Cardiac muscle cell (in vitro differentiated cells and primary cell): ENCODE results near the gene ZNF280C. TPM values are rescaled to one million over a fixed set of nuclear protein-coding genes. Genes with fewer than 3 reads are reported as not detected.

Source experiments
- DNase-seq, 2 donors: peaks; one replicate each; pipeline versions ENCODE4 v3.0.0 to v3.0.0-alpha.2; 2010 to 2017; ENCODE audit warnings: low read depth in 1 of 2, low spot score in 1 of 2
- H3K27ac ChIP-seq: fragments of 200-600 bp; sonication (generic); 2 replicates; pipeline ENCODE4 v1.5.1; 2016
- H3K27me3 ChIP-seq: fragments of 200-600 bp; sonication (generic); 2 replicates; pipeline ENCODE4 v1.6.0; 2016; ENCODE audit warnings: control low read depth
- H3K36me3 ChIP-seq: fragments of 200-600 bp; sonication (generic); 2 replicates; pipeline ENCODE4 v1.5.1; 2016; ENCODE audit warnings: control low read depth
- H3K4me1 ChIP-seq: fragments of 200-600 bp; sonication (generic); 2 replicates; pipeline ENCODE4 v1.8.1; 2017; ENCODE audit warnings: low read depth, mild to moderate bottlenecking, mixed run types
- H3K4me3 ChIP-seq: fragments of 200-600 bp; sonication (generic); 2 replicates; pipeline ENCODE4 v1.5.1; 2016; ENCODE audit warnings: mild to moderate bottlenecking
- H3K9me3 ChIP-seq: fragments of 200-600 bp; sonication (generic); 2 replicates; pipeline ENCODE4 v1.5.1; 2017; ENCODE audit warnings: low read depth, mild to moderate bottlenecking, control low read depth
- CTCF ChIP-seq: IDR thresholded peaks from 2 replicates; pipeline ENCODE4 v1.5.1; 2012; ENCODE audit warnings: low read depth, mild to moderate bottlenecking, low read length
- polyA plus RNA-seq: library from polyadenylated mRNA; unstranded; fragments of >200 nt; fragmentation: Nextera tagmentation; extraction: Ambion mirVana; gene quantifications from 2 replicates; pipeline ENCODE4 v1.2.1, GENCODE V29; 2016
- total RNA-seq: library from RNA; depleted of rRNA; stranded (reverse); fragments of >200 nt; gene quantifications from 2 replicates; pipeline ENCODE4 v1.2.3, GENCODE V29; 2016

Gene ZNF280C
- total and polyA plus RNA-seq, 2 experiments from 2014 or later: 3.1 to 6.8 TPM

- no peak overlapping the region for H3K27ac ChIP-seq
- no peak overlapping the region for H3K4me3 ChIP-seq
- H3K4me1 ChIP-seq: no peaks in the 10 kb centered on the region
- peaks cover 6% of the 10 kb centered on the region for H3K36me3 ChIP-seq
- no peaks in the 10 kb centered on the region for H3K27me3 ChIP-seq
- no peak for DNase-seq
- H3K9me3 ChIP-seq: no peaks in the 10 kb centered on the region
- TF ChIP-seq CTCF: no peak
These were observed 110.4 kb downstream of the ZNF280C start for GRCh38 chrX:130158311-130158710.

GRCh38 chrX:130155564-130155963 is 113.1 kb downstream of the ZNF280C start:
- peaks cover 6% of the 10 kb centered on the region for H3K36me3 ChIP-seq
- no peak overlapping the region for H3K27ac ChIP-seq
- H3K4me3 ChIP-seq: no peak overlapping the region
- DNase-seq: peak in 1 of 2 donors; percentile 30
- H3K9me3 ChIP-seq: no peaks in the 10 kb centered on the region
- H3K27me3 ChIP-seq: no peaks in the 10 kb centered on the region
- TF ChIP-seq CTCF: no peak
- H3K4me1 ChIP-seq: no peaks in the 10 kb centered on the region

Other genes with a start within 250 kb of the ZNF280C start
- 1.8 and 1.9 TPM in 2 replicates for gene ELF4, start 158.4 kb downstream of the ZNF280C start, total RNA-seq
- gene ELF4, start 158.4 kb downstream of the ZNF280C start, polyA plus RNA-seq: 0.88 and 1.3 TPM in 2 replicates
- 53.6 and 69.0 TPM in 2 replicates for gene AIFM1, start 103.1 kb downstream of the ZNF280C start, total RNA-seq
- 126 and 184 TPM in 2 replicates for gene AIFM1, start 103.1 kb downstream of the ZNF280C start, polyA plus RNA-seq
- gene RAB33A, start 96.9 kb downstream of the ZNF280C start, total RNA-seq: 2.8 and 8.9 TPM in 2 replicates
- 1.9 and 7.2 TPM in 2 replicates for gene RAB33A, start 96.9 kb downstream of the ZNF280C start, polyA plus RNA-seq
- 9.5 and 11.9 TPM in 2 replicates for gene SLC25A14, start 71.0 kb upstream of the ZNF280C start, total RNA-seq
- gene SLC25A14, start 71.0 kb upstream of the ZNF280C start, polyA plus RNA-seq: 18.3 and 34.8 TPM in 2 replicates
- not detected in 2 replicates for gene GPR119, start 116.8 kb upstream of the ZNF280C start, total RNA-seq
- gene GPR119, start 116.8 kb upstream of the ZNF280C start, polyA plus RNA-seq: not detected in 2 replicates
- gene RBMX2, start 133.1 kb upstream of the ZNF280C start, total RNA-seq: 15.9 and 32.3 TPM in 2 replicates
- gene RBMX2, start 133.1 kb upstream of the ZNF280C start, polyA plus RNA-seq: 22.5 and 30.9 TPM in 2 replicates